Adrenal gland (tissue), 5 donors: ENCODE data around the gene ASPG.

ENCODE experiments used
- POLR2A ChIP-seq, 2 donors: fragments of 450-650 bp; IDR thresholded peaks; one replicate each; pipeline ENCODE4 v1.6.1; 2017; ENCODE audit warnings: antibody characterized with exemption in 2 of 2, mild to moderate bottlenecking in 2 of 2, moderate library complexity in 1 of 2
- TF ChIP-seq, protein P1 (sequence below), 6 experiments: fragments of 450-650 bp in 4 of 6; fragments of 200-600 bp in 2 of 6; sonication (generic) in 1 of 6; IDR thresholded peaks; 1 replicate in 5 of 6; 2 replicates in 1 of 6; pipeline versions ENCODE4 v1.5.1 to v1.8.0; 2016 to 2021; ENCODE audit warnings: antibody characterized with exemption in 6 of 6, mild to moderate bottlenecking in 2 of 6, moderate library complexity in 1 of 6
- donor health status: DM: no; HTN: no; CAD: no.

DNA sequence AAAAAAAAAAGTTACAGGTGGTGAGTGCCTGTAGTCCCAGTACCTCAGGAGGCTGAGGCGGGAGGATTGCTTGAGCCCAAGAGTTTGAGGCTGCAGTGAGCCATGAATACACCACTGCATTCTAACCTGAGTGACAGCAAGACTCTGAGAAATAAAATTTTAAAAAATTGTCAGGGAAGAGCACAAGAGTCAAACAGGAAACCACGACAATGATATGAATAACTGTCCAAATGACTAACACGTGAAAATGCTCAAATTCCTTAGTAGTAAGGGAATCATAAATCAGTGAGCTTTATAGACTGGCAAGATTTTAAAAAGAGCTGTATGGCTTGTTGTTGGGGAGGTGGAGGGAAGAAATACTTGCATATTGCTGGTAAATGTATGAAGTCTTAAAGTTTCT is 12.9 kb upstream of the ASPG start:
- TF ChIP-seq, protein P1, sequence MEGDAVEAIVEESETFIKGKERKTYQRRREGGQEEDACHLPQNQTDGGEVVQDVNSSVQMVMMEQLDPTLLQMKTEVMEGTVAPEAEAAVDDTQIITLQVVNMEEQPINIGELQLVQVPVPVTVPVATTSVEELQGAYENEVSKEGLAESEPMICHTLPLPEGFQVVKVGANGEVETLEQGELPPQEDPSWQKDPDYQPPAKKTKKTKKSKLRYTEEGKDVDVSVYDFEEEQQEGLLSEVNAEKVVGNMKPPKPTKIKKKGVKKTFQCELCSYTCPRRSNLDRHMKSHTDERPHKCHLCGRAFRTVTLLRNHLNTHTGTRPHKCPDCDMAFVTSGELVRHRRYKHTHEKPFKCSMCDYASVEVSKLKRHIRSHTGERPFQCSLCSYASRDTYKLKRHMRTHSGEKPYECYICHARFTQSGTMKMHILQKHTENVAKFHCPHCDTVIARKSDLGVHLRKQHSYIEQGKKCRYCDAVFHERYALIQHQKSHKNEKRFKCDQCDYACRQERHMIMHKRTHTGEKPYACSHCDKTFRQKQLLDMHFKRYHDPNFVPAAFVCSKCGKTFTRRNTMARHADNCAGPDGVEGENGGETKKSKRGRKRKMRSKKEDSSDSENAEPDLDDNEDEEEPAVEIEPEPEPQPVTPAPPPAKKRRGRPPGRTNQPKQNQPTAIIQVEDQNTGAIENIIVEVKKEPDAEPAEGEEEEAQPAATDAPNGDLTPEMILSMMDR (IDR thresholded peaks at IDR 0.05), result no peak
- no peak for TF ChIP-seq POLR2A (IDR thresholded peaks at IDR 0.05)
